Measurements from ENCODE around the gene GOLGA6L26.
"Not testable (repeated sequence)": the region's sequence is repeated elsewhere in the genome, so short reads cannot be mapped to it uniquely, and the experiment has no call there.

- TF ChIP-seq CTCF (conservative IDR thresholded peaks at IDR 0.05); ZFX (IDR thresholded peaks at IDR 0.05): not testable (repeated sequence)
These were observed 40.2 kb upstream of the GOLGA6L26 start for GRCh38 chr15:23374226-23374625.

Measured in C4-2B (cell line).